ENCODE results near the gene ACRBP. TPM values are rescaled to one million over a fixed set of nuclear protein-coding genes. Genes with fewer than 3 reads are reported as not detected.

ACRBP gene
- total RNA-seq: 1.5 and 1.7 TPM in 2 replicates

- intact Hi-C loops (cut with micrococcal nuclease): no loop called here
These were observed at the start of gene ACRBP for GRCh38 chr12:6647083-6647604. ACRBP (minus strand) TSS chr12:6647432; CDS start chr12:6647366, 66 bp downstream.

GRCh38 chr12:6695313-6696045 lies 48.2 kb upstream of the ACRBP start:
- intact Hi-C loops (cut with micrococcal nuclease): no loop called here

GRCh38 chr12:6694701-6695100 lies 47.5 kb upstream of the ACRBP start:
- intact Hi-C loops (cut with micrococcal nuclease): no loop called here

GRCh38 chr12:6693832-6694355 lies 46.7 kb upstream of the ACRBP start:
- intact Hi-C loops (cut with micrococcal nuclease): no loop called here

- intact Hi-C loops (cut with micrococcal nuclease): no loop called here
These were observed 45.7 kb upstream of the ACRBP start for GRCh38 chr12:6692888-6693287.

- intact Hi-C loops (cut with micrococcal nuclease): no loop called here
These were observed 44.2 kb upstream of the ACRBP start for GRCh38 chr12:6691473-6691872.

- intact Hi-C loops (cut with micrococcal nuclease): loop anchor here (1.0 to 5.0 kb wide), 12 partner anchors 11 to 194 kb away; partner anchors contain the start of genes COPS7A, GAPDH, ING4 and MLF2
These were observed 42.0 kb upstream of the ACRBP start, which contains the start of gene ZNF384 for GRCh38 chr12:6688999-6689882. ZNF384 (minus strand) TSS chr12:6689375; CDS start chr12:6679520, 9,855 bp downstream.

GRCh38 chr12:6688543-6688998 lies 41.3 kb upstream of the ACRBP start:
- intact Hi-C loops (cut with micrococcal nuclease): loop anchor here (2.0 to 5.0 kb wide), 4 partner anchors 79 to 194 kb away; partner anchors contain the start of genes NCAPD2, P3H3, PTMS and SPSB2

GRCh38 chr12:6685814-6686213 lies 38.6 kb upstream of the ACRBP start:
- intact Hi-C loops (cut with micrococcal nuclease): loop anchor here (5.0 kb wide), 2 partner anchors 81 to 141 kb away; partner anchors contain the start of genes P3H3 and PTMS

- intact Hi-C loops (cut with micrococcal nuclease): loop anchor here (5.0 kb wide), 2 partner anchors 83 to 143 kb away; partner anchors contain the start of genes P3H3 and PTMS
These were observed 37.4 kb upstream of the ACRBP start for GRCh38 chr12:6684609-6685008.

- intact Hi-C loops (cut with micrococcal nuclease): no loop called here
These were observed 29.7 kb upstream of the ACRBP start for GRCh38 chr12:6676962-6677361.

GRCh38 chr12:6672143-6672542 lies 24.9 kb upstream of the ACRBP start:
- intact Hi-C loops (cut with micrococcal nuclease): no loop called here

- intact Hi-C loops (cut with micrococcal nuclease): no loop called here
These were observed 20.5 kb upstream of the ACRBP start for GRCh38 chr12:6667559-6668210.

GRCh38 chr12:6666211-6666610 lies 19.0 kb upstream of the ACRBP start:
- intact Hi-C loops (cut with micrococcal nuclease): no loop called here

- intact Hi-C loops (cut with micrococcal nuclease): loop anchor here (5.0 kb wide), 1 partner anchor 133 kb away; the partner anchor contains the start of gene GAPDH
These were observed 17.7 kb upstream of the ACRBP start for GRCh38 chr12:6664902-6665301.

- intact Hi-C loops (cut with micrococcal nuclease): loop anchor here (1.0 to 5.0 kb wide), 10 partner anchors 26 to 307 kb away; partner anchors contain the start of genes CHD4, COPS7A, EMG1 and GAPDH
These were observed 15.9 kb upstream of the ACRBP start, which contains the start of gene ING4 for GRCh38 chr12:6662906-6663742. ING4 (minus strand) TSS chr12:6663119; CDS start chr12:6663101, 18 bp downstream.

- intact Hi-C loops (cut with micrococcal nuclease): loop anchor here (2.0 to 5.0 kb wide), 3 partner anchors 30 to 130 kb away; partner anchors contain the start of gene GAPDH
These were observed 15.3 kb upstream of the ACRBP start for GRCh38 chr12:6662602-6662905.

GRCh38 chr12:6653987-6654386 lies 6.8 kb upstream of the ACRBP start:
- intact Hi-C loops (cut with micrococcal nuclease): no loop called here

GRCh38 chr12:6653342-6653741 lies 6.1 kb upstream of the ACRBP start:
- intact Hi-C loops (cut with micrococcal nuclease): no loop called here

GRCh38 chr12:6652391-6652790 lies 5.2 kb upstream of the ACRBP start:
- intact Hi-C loops (cut with micrococcal nuclease): no loop called here

Data from T-helper 2 cell treated with Interferon-gamma antibody and Interleukin-4, amounts not matched to agents 100 ng/mL and 5 ng/mL, for 36 hours (primary cell).